ENCODE results near the gene RTN4.

The RTN4 gene

DNA sequence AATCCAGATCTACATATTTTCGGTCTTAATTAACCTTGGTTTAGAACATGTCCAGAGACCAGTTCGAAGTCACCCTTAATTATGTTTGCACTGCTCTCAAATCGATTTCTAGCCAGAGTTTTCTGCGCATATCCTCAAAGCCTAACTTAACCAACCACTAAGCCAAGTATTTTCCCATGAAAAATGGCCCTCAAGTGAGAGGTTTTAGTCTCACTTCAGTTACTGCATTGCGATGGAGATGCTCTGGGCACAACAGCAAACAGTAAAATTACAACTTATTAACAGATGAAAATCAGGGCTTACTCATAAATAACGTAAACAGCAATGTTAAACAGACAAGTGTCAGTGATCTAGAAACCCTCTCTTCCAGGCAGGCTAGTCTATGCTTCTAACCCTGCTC lies 4.5 kb downstream of the RTN4 start:
- no peak for DNase-seq (ENCODE audit: low read depth in 2 of 2, low spot score in 1 of 2)

DNA sequence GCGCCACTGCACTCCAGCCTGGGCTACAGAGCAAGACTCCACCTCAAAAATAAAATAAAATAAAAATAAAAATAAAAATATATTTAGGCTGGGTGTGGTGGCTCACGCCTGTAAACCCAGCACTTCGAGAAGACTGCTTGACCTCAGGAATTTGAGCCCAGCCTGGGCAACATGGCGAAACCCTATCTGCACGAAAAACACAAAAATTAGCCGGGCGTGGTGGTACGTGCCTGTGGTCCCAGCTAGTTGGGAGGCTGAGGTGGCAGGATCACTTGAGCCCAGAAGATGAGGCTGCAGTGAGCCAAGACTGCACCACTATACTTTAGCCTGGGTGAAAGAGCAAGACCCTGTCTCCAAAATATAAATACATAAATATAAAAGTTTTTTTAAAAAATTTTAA lies 6.4 kb downstream of the RTN4 start:
- no peak for DNase-seq (ENCODE audit: low read depth in 2 of 2, low spot score in 1 of 2)

DNA sequence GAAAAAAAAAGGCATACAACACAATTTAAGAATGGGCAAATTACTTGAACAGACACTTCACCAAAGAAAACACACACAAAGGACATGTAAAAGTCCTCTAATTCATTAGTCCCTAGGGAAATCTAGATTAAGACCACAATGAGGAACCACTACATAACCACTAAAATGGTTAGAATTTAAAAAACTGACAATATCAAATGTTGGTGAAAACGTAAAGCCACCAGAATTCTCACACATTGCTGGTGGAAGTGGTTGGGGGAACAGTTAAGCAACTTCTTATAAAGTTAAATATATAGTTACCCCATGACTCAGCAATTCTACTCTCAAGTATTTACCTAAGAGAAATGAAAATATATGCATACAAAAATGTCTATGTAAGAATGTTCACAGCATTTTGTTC lies 11.8 kb downstream of the RTN4 start:
- DNase-seq (ENCODE audit: low read depth in 2 of 2, low spot score in 1 of 2), result no peak

DNA sequence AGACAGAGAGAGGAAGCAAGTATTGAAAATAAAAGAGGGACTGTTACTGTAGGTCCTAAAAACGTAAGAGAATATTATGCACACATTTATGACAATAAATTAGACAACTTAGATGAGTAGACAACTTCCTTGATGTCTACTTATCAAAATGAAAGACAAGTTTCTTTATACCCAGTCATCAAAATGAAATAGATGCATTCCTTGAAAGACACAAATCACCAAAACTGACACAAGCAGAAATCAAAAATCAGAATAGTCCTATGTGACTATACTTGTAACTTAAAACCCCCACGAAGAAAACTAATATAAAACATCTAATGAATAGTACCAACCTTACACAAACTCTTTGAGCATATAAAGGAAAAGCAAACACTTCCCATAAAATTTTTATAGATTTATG lies 14.5 kb downstream of the RTN4 start:
- no peak for DNase-seq (ENCODE audit: low read depth in 2 of 2, low spot score in 1 of 2)

DNA sequence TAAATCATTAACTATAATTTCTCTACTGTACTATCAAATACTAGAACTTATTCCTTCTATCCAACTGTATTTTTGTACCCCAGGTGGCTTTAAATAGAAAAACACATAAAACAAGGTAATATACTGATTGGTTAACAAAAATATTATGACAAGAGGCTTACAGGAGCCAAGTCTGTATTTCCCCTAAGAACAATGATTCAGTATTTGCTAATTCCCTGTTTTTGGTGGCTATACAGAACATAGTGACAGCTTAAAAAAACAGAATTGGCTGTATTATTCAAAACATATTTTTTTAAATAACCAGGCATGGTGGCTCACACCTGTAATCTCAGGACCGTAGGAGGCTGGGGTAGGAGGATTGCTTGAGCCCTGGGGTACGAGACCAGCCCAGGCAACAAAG lies 16.3 kb downstream of the RTN4 start:
- no peak for DNase-seq (ENCODE audit: low read depth in 2 of 2, low spot score in 1 of 2)

DNA sequence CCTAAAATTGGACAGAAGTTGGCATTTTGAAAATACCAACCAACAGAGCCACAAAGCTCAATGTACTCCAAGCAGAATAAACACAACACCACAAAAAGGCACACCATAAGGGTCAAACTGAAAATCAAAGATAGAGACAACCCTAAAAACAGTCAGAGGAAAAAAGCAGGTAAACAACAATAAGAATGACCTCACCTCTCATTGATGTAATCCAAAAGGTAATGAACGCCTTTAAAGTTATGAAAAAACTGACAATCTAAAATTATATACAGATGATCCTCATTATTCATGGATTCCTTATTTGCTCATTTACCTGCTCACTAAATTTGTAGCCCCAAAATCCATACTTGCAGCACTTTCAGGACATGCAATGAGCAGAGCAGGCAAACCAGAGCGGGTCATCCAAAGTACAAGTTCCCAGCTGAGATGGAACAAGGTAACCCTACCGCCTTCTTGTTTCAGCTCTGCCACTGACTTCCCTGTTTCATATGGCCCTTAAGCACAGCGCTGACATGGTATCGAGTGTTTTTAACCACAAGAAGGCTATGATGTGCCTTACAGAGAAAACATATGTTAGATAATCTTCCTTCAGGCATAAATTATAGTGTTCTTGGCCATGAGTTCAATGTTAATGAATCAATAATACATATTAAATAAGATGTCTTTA lies 17.0 kb downstream of the RTN4 start:
- no peak for DNase-seq (ENCODE audit: low read depth in 2 of 2, low spot score in 1 of 2)

DNA sequence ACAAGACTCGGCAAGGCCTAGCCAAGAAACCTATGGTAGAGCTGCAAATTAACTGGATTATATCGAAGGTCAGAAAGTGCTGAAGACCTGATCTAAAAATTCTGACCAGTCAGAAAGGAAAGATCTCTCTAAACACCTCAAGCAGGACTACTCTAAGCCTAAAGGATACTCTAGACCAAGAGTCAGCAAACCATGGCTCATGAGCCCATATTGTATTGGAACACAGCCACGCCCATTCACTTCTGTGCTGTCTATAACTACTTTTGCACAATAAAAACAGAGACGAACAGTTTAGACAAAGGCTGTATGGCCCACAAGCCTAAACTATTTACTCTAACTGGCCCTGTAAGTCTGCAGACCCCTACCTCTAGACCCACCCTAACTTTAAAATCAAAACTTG lies 18.7 kb downstream of the RTN4 start:
- no peak for DNase-seq (ENCODE audit: low read depth in 2 of 2, low spot score in 1 of 2)

DNA sequence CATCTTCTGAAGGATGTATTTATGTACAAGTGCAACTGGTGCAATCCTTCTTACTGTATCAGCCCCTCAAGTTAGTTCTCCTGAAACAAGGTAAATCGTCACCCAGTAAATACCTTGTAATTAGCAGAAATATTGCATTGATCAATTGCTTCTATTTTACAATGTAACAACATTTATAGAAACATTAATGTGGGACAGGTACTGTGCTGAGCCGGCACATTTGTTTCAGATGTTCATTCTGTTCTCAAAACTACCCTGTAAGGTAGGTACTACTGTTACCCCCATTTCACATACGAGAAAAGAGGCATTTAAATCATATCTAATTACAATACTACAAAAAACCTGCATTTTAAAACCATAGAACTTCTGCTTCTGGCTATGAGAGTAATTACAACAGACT lies 19.5 kb downstream of the RTN4 start:
- DNase-seq (ENCODE audit: low read depth in 2 of 2, low spot score in 1 of 2), result no peak

DNA sequence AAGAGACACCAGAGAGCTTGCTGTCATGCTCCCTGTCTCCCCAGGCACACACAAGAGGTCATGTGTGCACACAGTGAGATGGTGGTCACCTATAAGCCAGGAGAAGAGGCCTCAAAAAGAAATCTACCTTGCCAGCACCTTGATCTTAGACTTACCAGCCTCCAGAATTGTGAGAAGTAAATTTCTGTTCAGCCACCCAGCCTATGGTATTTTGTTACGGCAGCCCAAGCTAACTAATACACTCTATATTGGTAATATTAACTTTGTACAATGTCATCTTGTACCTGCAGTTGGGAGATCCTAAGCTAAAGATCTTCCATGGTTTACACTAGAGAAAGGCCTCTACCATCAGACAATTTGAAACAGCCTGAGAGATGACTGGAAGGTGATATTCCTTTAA lies 21.2 kb downstream of the RTN4 start:
- DNase-seq (ENCODE audit: low read depth in 2 of 2, low spot score in 1 of 2), result no peak

DNA sequence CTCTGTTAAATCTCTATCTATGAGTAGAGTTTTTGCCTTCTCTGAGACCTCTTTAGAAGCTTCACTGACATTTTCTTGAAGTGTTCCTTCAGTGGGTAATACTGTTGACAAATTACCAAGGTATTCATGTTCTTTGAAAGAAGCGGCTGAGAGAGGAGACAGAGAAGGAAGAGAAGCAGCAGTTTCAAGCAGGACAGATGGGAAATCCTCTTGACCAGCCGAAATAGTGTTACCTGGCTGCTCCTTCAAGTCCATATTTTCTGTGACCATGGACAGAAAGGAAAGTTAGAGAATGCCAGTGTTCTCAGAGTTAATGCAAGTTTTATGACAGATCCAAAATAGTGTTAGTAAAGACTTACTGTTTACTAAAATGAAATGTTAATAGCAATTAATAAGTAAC lies 23.0 kb downstream of the RTN4 start:
- DNase-seq (ENCODE audit: low read depth in 2 of 2, low spot score in 1 of 2), result no peak

DNA sequence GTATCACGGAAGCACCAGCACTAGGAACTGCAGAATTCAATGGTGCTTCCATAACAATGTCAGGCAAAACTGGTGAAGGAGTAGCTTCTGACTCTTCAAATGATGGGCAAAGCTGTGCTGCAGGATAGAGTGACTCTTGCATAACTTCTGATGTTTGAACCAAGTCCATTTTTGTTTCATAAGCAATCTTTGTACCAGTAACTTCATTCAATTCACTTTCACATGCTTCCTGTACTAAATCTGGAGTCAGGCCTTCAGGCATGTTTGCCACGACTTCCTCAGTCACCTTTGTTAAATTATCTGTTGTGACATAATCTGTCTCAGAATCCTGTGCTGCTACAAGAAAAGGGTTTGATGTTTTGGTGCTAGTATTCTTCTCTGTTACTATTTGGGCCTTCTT lies 24.0 kb downstream of the RTN4 start:
- no peak for DNase-seq (ENCODE audit: low read depth in 2 of 2, low spot score in 1 of 2)

DNA sequence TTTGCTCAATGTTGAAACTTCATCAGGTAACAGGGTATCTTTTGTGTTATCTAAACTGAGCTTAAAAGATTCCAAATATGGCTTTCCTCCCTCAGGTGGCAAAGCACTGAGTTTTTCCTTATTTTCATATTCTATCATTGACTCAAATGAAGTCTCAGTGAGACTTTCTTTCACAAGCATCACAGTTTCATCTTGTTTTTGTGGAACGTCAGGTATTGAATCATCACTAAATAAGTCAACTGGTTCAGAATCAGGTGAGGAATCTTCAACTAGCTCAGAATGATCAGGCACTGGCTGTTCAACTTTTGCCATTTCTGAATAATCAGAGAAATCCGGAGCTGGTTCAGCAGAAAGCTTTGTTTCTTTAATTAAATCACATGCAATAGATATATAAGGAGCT lies 24.6 kb downstream of the RTN4 start:
- no peak for DNase-seq (ENCODE audit: low read depth in 2 of 2, low spot score in 1 of 2)

DNA sequence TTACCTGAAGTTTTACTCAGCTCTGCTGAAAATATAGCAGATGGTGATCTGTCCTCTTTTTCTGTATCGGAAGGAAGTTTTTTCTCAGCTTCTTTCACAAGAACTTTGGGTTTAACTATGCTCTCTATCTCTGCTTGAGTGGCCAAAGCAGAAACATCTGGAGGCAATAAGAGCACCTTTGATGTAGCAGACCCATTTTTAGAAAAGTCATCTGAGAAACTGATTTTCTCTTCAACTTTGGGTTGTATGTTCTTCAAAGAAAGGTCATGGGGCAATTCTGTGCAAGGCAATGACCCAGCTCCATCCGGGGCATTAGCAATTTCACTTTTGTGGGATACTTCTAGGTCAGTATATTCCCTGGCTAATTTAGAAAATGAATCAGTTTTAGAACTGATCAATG lies 25.2 kb downstream of the RTN4 start:
- DNase-seq (ENCODE audit: low read depth in 2 of 2, low spot score in 1 of 2), result no peak

DNA sequence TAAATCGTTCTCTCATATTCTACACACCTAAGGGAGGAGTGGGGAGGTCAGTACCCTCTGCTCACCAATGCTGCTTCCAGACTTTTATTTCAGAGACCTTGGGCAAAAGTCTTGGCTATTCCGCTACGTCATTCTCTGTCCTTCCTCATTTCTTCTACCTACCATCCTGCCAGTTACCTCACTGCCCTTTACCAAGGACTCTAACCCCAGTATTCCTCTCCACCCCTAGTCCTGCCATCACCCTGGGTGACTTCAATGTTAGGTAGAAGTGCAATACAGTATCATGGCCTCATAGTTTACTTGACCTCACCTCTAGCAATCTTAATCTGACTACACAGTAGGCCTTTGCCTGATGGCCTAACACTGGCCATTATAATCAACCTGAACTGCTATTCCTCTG lies 27.8 kb downstream of the RTN4 start:
- no peak for DNase-seq (ENCODE audit: low read depth in 2 of 2, low spot score in 1 of 2)

DNA sequence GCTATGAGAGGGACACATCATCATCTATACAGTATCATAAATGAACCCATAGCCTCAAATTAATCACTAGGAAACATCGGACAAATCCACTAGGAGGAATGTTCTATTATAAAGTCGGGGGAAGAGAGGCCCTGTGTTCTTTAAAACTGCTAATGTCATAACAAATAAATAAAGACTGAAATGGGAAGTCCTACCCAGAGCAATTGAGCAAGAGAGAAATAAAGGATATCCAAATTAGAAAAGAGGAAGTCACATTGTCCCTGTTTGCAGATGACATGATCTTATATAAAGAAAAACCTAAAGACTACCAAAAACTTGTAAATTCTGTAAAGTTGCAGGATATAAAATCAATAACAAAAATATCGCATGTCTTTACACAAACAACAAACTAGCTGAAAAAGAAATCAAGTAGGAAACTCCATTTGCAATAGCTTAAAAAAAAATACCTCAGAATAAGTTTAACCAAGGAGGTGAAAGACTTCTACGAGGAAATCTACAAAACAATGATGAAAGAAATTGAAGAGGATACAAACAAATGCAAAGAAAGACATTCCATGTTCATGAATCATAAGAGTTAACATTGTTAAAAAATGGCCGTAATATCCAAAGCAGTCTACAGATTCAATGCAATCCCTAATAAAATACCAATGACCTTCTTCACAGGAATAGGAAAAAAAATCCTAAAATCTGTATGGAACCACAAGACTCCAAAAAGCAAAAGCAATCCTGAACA lies 30.6 kb downstream of the RTN4 start:
- no peak for DNase-seq (ENCODE audit: low read depth in 2 of 2, low spot score in 1 of 2)

DNA sequence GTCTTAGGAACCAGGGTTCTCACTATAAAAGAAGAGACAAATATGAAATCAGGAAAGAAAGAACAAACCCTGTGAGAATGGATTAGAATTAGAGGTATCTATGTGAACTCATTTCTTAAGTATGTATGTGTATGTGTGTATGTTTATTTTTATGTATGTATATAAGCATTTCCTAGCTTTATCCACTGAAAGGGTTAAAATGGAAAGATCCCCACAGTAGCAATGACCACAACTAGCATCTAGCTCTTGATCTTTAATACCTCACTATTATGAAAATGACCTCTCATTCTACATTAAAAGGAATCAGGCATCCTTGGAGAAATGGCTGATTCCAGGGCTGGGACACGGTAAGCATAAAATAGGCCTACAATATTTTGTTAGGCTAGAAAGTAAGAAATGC lies 31.6 kb downstream of the RTN4 start:
- no peak for DNase-seq (ENCODE audit: low read depth in 2 of 2, low spot score in 1 of 2)

DNA sequence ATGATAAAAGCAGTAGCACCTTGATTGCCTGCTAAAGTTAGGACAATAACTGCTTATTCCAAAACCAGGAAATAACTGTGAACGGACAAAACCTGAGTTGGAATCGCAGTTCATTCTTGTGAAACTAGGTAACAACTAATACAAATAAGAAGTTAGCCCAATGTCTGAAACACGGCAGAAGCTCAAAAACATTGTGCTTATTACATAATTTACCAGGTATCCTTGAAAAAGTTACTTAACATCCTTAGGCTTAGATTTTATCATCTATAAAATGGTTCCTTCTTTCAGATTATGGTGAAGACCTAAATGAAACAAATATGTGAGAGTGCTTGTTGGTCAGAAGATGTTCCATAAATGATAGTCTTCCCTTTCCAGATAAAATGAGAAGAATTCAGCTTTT lies 32.4 kb downstream of the RTN4 start:
- no peak for DNase-seq (ENCODE audit: low read depth in 2 of 2, low spot score in 1 of 2)

DNA sequence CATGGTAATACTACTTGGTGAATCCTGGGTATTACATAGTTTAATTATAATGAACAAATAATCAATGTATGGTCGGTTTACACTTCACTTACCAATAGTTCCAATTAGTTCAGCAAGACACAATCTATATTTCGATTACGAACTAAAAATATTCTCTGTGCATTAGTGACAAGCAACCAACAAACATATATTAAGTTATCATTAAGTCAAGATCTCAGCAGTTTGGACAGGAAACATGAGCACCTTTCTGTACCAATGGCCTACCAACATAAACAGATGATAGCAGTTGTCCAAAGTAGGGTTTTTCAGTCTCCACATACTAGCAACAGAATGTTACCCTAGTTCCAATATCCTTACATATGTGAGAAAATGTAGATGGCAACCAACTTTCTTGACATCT lies 32.8 kb downstream of the RTN4 start:
- DNase-seq (ENCODE audit: low read depth in 2 of 2, low spot score in 1 of 2), result no peak

DNA sequence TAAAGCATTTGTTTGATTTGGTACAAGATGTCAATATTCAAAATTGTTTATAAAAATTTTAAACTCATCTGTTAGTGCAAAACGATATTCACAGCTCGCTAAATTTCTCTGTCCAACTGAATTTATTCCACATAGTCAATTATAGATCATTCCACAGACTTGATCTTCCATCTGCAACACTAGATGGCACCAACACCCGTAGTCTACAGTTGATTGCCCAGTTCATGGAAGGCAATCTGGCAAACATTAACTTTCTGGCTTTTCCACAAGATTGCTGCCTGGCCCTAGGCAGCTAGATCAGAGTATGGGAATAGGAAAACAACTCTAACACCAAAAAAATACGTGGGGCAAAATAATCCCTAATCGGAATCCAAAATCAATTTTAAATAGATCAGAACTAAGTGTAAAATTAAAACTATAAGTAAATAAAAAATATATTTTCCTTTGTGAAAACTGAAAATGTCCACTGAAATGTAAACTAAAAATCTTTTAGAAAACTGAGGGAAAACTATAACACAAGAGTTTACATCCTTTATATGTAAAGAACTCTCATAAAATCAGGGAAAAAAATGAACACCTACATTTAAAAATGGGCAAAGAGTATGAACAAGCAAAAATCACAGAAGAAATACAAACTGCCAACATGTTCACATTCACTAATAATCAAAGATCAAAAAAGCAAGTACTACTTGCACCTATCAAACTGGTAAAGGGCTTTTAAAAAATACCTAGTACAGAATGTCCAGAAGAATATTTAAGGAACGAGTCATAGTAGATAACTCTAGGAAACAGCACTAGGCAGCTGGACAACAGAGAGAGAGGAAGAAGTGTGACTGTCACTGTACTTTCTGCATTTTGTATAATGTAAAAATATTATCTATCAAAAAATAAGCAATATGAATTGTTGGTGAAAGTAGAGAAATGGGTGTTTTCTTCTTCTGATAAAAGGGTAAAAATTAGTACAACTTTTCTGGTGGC lies 35.0 kb downstream of the RTN4 start:
- DNase-seq (ENCODE audit: low read depth in 2 of 2, low spot score in 1 of 2), result no peak

DNA sequence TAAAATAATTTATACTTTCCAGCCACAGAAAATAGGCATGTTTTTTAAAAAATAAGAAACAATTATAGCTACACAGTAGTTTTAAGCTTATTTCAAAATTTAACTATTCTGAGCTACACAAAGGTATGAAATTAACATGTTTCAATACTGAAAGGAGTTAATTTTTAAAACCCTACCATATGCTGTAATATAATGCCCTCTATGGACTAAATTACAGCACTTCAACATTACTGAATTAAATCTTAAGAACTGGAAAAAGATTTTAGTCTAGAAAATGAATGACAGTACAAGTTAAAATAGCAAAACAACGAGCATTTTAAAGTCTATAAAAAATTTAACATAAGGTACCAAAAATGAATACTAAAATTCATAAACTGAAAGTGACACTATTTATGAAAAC lies 36.3 kb downstream of the RTN4 start:
- DNase-seq (ENCODE audit: low read depth in 2 of 2, low spot score in 1 of 2), result no peak

DNA sequence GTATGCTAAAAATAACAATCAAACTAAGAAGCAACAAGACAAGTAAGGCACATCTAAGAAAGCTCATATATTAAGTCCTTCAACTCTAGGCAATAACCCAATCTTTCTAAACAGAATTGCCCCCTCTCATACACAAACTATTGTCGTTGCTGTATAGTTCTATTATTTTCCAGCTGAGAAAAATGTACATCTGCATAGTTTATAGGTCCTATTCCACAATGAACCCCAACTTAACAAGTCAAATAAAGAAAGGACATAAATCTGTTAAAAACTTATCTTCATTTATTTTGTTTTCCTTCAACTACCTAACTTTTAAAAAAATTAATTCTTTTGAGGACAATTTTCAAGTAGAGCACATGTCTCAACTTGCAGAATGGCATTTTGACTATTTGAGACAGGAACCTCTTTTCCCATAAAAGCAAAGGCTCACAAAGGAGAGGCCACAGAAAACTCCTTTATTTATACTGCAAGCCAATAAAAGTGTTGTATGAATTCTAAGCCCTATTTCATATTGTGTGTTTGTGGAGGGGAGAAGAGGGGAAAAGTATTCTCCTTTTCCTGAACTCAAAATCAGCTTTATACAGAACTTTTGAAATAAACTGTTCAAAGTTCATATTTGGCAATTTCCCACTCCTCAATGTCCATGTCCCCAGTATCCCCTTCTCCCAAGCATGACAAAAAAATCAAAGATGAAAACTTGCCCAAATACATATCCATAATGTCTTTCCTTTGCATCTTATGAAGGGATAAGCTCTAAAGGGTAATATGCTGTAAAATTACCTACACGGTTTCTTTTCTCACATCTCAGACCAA lies 37.4 kb downstream of the RTN4 start:
- DNase-seq (ENCODE audit: low read depth in 2 of 2, low spot score in 1 of 2), result no peak
